Panc1 (cell line): ENCODE data around the gene B4GAT1.
"Not testable (repeated sequence)": the region's sequence is repeated elsewhere in the genome, so short reads cannot be mapped to it uniquely, and the experiment has no call there.

Source experiments
- TF ChIP-seq, protein P1 (sequence below): fragments of 450-650 bp; IDR thresholded peaks from 2 replicates; pipeline ENCODE4 v1.5.1; 2017; ENCODE audit warnings: mild to moderate bottlenecking
- TF ChIP-seq, protein P2 (sequence below), 2 experiments: IDR thresholded peaks; 2 replicates each; pipeline ENCODE4 v1.6.1; 2011 to 2012; ENCODE audit warnings: low read depth in 2 of 2, control low read depth in 1 of 2, low read length in 1 of 2, mild to moderate bottlenecking in 1 of 2, moderate library complexity in 1 of 2; ENCODE audit not compliant: insufficient read depth in 1 of 2

DNA sequence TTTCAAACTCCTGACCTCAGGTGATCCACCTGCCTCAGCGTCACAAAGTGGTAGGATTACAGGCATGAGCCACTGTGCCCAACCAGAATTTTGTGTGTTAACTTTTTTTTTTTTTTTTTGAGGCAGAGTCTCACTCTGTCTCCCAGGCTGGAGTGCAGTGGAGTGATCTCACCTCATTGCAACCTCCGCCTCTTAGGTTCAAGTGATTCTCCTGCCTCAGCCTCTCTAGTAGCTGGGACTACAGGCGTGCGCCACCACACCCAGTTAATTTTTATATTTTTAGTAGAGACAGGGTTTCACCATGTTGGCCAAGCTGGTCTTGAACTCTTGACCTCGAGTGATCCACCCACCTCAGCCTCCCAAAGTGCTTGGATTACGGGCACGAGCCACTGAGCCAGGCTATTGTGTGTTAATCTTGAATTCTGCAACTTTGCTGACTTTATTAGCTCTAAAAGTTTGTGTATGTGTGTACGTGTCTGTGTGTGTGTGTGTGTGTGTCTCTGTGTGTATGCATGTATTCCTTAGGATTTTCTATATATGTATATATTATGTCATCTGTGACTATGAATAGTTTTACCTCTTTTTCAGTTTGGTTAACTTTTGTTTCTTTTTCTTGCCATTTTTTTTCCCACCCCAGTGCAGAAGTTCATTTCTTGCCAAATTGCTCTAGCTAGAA lies 3.3 kb upstream of the B4GAT1 start:
- TF ChIP-seq, protein P1, sequence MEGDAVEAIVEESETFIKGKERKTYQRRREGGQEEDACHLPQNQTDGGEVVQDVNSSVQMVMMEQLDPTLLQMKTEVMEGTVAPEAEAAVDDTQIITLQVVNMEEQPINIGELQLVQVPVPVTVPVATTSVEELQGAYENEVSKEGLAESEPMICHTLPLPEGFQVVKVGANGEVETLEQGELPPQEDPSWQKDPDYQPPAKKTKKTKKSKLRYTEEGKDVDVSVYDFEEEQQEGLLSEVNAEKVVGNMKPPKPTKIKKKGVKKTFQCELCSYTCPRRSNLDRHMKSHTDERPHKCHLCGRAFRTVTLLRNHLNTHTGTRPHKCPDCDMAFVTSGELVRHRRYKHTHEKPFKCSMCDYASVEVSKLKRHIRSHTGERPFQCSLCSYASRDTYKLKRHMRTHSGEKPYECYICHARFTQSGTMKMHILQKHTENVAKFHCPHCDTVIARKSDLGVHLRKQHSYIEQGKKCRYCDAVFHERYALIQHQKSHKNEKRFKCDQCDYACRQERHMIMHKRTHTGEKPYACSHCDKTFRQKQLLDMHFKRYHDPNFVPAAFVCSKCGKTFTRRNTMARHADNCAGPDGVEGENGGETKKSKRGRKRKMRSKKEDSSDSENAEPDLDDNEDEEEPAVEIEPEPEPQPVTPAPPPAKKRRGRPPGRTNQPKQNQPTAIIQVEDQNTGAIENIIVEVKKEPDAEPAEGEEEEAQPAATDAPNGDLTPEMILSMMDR: not testable (repeated sequence)
- TF ChIP-seq, protein P2, sequence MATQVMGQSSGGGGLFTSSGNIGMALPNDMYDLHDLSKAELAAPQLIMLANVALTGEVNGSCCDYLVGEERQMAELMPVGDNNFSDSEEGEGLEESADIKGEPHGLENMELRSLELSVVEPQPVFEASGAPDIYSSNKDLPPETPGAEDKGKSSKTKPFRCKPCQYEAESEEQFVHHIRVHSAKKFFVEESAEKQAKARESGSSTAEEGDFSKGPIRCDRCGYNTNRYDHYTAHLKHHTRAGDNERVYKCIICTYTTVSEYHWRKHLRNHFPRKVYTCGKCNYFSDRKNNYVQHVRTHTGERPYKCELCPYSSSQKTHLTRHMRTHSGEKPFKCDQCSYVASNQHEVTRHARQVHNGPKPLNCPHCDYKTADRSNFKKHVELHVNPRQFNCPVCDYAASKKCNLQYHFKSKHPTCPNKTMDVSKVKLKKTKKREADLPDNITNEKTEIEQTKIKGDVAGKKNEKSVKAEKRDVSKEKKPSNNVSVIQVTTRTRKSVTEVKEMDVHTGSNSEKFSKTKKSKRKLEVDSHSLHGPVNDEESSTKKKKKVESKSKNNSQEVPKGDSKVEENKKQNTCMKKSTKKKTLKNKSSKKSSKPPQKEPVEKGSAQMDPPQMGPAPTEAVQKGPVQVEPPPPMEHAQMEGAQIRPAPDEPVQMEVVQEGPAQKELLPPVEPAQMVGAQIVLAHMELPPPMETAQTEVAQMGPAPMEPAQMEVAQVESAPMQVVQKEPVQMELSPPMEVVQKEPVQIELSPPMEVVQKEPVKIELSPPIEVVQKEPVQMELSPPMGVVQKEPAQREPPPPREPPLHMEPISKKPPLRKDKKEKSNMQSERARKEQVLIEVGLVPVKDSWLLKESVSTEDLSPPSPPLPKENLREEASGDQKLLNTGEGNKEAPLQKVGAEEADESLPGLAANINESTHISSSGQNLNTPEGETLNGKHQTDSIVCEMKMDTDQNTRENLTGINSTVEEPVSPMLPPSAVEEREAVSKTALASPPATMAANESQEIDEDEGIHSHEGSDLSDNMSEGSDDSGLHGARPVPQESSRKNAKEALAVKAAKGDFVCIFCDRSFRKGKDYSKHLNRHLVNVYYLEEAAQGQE (IDR thresholded peaks at IDR 0.05; ENCODE audit: insufficient read depth in 1 of 2, low read depth in 2 of 2, low read length in 1 of 2): not testable (repeated sequence)
